CD1c-positive myeloid dendritic cell (primary cell): ENCODE measurements around the gene HS6ST2.

Experiments
- DNase-seq: peaks from one replicate; pipeline ENCODE4 v3.0.0-alpha.2; 2016; ENCODE audit errors: extremely low spot score

The HS6ST2 gene

DNA sequence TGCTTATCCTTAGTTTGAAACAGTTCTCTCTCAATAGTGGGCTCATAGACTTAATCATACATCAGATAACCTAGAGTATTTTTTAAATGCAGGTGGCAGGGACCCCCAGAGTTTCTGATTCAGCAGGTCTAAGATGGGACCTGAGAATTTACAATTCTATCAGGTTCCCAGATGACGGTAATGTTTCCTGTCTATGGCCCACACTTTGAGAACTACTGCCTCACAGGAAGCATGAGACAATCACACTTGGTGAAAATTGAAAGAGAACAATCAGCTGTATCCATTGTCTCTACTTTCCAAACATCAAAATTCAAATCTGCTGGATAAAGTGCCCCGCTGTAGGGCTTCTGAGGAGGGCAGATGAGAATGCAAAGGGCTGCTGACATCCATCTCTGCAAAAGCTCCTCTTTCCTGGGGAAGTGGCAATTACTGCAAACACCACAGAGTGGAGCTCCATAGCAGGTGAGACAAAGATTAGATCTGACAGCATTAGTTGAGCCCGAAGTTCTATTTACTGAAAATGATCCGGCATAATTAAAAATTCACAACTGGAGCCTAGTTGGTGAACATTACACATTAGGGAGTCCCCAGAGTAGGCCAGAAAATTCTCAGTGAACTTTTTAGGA is 281.8 kb downstream of the HS6ST2 start:
- no peak for DNase-seq

- DNase-seq = no peak
Observed at GRCh38 chrX:132676102-132676501, 282.3 kb downstream of the HS6ST2 start.

GRCh38 chrX:132673331-132673730 is 285.1 kb downstream of the HS6ST2 start:
- DNase-seq = no peak

DNA sequence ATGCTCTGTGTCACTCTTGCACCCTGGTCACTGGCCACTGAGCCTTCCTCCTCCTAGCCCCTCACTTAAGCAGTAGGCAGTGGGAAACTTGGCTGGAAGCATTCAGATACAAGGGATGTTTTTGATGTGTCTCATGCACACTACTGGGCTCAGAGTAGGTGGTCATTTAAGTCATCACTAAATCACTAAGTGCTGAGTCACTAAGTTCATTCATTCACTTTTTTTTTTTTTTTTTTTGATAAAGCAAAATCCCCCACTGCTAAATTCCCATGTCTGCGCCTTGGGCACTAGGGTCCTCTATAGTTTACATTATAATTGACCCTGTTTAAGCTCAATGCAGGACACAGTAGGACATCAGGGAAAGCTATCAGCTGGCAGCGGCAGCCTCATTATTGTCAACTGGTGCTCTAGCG is 287.2 kb downstream of the HS6ST2 start:
- DNase-seq = no peak

DNA sequence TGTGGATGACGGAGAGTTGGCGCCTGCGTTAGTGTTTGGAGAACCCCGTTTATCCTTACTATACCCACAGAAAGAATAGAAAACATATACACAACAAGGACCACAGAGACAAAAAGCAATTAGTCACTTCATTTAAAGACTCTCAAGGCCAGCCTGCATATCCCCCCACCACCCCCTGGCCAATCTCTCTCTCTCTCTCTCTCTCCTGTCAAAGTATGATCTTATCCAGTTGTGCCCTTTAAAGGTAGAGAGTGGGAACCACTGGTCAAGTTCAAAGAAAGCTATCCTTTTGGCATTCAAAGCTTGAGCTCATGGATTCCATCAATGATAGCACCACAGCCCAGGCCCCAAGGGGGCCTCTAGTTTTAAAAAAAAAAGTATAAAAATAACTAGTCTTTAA is 289.3 kb downstream of the HS6ST2 start:
- no peak for DNase-seq

GRCh38 chrX:132668178-132668577 is 290.3 kb downstream of the HS6ST2 start:
- peak; percentile 9 for DNase-seq

GRCh38 chrX:132665676-132666075 is 292.8 kb downstream of the HS6ST2 start:
- DNase-seq = no peak

GRCh38 chrX:132664273-132664672 is 294.2 kb downstream of the HS6ST2 start:
- no peak for DNase-seq

GRCh38 chrX:132662844-132663243 is 295.6 kb downstream of the HS6ST2 start:
- no peak for DNase-seq

DNA sequence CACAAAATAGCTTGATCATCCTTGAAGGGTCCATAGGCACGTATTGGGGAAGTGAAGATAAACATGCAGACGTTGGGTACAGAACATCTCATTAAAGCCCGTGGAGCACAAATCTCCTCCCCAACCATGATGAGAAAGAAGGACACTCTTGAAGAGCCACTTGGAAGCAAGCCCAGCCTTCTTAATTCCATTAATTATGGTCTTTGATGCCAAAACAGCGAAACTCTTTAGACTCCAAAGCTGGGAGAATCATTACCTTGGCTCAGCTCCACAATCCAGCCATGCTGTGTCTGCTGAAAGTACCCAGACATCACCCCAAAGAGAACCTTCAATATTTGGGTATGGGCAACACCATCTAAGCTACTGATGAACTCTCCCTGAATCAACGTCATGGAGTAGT is 300.6 kb downstream of the HS6ST2 start:
- DNase-seq = no peak

DNA sequence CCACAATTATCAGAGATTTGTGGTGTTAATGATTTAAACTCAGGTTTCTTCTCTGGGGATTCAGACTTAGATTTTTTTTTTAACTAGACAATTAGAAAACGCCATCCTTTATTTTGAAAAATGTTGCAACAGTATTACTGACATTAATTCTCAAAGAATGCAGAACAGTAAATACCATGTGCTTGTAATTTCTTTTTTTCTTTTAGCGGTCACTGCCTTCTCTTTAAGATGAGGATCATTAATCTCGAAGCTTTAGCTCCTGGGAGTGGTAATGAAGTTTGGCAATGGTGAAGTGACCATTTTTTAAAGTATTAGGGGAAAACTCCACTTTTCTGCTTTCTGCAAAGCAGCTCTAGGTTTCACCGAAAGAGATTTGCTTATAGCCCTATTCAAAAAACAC is 305.6 kb downstream of the HS6ST2 start:
- no peak for DNase-seq

- no peak for DNase-seq
Observed at GRCh38 chrX:132651421-132652086, 306.9 kb downstream of the HS6ST2 start.

DNA sequence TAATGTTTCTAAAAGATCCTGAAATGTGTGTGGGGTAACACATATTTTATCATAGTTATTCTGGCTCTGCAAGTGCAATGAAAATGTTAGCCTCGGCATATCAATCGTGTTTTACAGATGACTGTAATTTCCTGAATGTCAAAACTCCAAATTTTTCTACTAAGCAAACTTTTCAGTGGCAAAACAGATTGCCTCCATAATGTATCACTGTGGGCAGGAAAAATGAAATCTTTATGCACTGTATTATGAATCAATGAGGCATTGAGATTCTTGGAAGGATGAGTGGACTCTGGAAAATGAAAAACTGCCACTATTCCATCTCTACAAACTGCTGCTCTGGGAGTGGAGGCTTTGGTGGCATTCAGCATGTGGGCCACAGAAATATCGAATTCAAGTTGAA is 309.5 kb downstream of the HS6ST2 start:
- no peak for DNase-seq

DNA sequence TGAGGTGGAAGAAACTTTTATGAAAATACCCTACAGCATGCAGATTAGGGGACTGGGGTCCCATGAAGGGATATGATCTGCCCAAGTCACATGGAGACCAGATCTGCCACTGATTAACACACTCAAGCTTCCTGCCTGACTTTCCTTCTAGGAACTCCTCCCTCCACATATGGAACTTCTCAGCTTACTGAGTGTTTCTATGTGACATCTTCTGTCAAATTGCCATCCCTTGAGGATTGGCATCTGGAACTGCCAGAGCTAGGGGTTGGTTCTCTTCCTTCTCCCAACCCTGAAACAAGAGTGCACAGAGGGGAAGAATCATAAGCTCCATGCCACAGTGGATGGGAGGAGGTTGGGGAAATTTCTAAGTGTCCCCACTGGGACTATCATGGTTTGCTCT is 319.0 kb downstream of the HS6ST2 start:
- DNase-seq = no peak

DNA sequence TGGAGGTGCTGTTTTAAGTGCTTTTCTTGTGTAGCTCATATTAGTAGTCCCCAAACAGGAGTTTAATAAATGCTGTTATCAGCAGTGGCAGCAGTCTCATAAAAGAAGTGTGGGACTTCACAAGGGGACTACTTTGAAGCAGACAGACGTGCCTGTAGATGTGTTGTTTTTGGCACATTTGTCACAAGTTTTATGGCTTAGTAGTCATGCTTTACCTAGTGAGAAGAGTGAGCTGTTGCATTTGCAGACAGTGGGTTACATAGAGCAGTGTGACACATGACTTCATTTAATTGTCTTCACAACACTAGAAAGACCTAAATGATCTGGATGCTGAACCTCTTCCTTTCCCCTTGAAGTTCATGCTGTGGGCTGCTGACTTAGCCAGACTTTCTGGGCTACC is 320.1 kb downstream of the HS6ST2 start:
- no peak for DNase-seq

DNA sequence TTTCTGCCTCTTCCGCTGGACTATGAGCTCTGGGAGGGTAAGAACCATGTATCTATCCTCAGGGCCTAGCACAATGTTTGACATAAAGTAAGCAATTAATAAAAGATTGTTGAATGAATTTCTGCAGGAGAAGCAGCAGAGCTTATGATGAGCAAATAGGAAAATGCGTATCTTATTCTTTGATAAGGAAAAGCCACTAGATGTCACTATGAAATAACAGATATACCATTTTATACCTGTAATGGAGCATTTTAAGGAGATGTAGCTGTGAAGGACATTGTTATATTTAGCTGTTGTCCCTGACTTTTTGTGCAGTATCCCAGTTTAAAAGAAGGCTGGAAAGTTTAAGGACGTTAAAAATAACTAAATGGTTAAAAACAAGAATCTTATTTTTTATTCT is 322.3 kb downstream of the HS6ST2 start:
- no peak for DNase-seq

DNA sequence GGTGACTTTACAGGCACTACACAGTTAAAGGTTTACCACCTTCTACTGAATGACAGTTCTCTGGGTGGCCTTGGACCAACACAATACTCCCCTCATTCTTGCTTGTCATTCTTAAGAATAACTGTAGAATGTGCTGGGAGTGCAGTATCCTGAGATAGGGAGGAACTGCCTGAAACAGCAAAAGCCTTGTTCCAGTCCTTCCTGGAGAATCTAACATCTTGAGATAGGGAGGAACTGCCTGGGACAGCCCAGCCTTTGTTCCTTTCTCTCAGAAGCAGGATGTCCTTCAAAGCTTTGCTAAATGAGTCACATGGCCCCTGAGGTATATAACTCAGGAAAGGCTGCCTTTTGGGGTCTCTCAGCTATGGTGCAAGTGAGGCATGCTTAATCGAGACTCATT is 323.9 kb downstream of the HS6ST2 start:
- no peak for DNase-seq

GRCh38 chrX:132631579-132632232 is 326.7 kb downstream of the HS6ST2 start:
- peak; percentile 22 for DNase-seq

- DNase-seq = no peak
Observed at GRCh38 chrX:132624466-132624865, 334.0 kb downstream of the HS6ST2 start.

- DNase-seq = no peak
Observed at GRCh38 chrX:132623942-132624341, 334.5 kb downstream of the HS6ST2 start.

DNA sequence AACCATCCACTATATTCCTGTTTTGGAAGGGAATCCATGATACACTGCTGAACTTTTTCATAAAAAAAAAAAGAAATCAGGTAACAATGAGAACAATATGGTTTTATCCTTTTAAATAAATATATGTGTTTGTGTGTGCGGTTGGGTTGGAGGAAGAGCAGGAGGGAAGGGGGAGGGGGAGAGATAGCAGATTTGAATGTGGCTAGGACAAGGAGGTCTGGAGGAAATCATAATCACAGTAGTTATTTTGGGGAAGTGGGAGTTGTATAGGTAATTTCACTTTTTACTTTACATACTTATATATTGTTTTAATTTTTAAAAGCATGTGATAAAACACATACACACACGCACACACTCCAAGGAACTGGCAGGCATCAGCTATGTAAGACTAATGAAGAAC is 335.1 kb downstream of the HS6ST2 start:
- DNase-seq = no peak

DNA sequence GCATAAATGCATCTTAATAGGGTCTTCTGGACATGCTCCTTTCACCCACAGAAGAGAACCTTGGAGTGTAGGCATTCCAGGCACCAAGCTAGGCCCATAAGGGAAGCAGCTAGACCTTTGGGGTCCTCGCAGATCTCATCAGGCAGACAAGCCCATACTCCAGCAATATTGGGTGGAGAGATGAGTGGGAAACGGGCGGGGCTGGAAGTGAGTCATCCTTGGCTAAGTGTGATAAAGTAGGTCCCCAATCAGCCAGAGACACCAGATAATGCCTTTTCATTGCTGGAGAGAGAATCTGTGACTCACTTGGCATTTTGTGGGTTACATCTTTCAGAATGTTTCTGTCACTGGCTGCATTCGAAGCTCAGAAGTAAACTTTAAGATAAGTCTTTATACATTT is 336.3 kb downstream of the HS6ST2 start:
- DNase-seq = no peak

GRCh38 chrX:132618810-132619209 is 339.6 kb downstream of the HS6ST2 start:
- no peak for DNase-seq
